ENCODE data around the gene KCNJ12.
"Not testable (repeated sequence)": the region's sequence is repeated elsewhere in the genome, so short reads cannot be mapped to it uniquely, and the experiment has no call there.

DNA sequence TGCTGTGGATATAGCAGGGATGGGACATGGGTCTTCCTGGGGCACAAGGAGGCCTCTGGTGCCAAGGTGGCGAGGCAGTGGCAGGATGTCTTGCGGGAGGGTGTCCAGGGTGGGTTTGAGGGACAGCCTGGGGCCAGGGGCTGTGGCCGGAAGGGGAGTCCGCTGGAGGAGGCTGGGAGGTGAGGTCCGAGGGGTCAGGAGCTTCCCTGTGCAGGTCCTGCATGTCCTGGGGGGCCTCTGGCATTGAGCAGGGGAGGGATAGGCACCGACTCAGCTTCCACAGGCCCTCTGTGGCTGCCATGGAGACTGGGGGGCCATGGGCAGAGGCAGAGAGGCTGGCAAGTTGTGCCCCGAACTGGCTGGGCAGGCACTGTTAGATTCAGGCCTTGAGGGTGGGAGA lies 38.5 kb downstream of the KCNJ12 start:
- not testable (repeated sequence) for TF ChIP-seq CTCF, POLR2A (IDR thresholded peaks at IDR 0.05)

Measured in Peyer's patch (tissue), 4 donors.